WTC11 (cell line): Measurements from ENCODE around the gene SNAPC5. TPM values are rescaled to one million over a fixed set of nuclear protein-coding genes. Genes with fewer than 3 reads are reported as not detected.
A peak's percentile ranks its signal among the peaks of the same experiment; 100 is the strongest.

Experiments used
- ATAC-seq: fragments of 200-7000 bp; cut with Tn5 transposase; 2 replicates; pipeline ENCODE4 v1.10.0; 2021; ENCODE audit warnings: mild to moderate bottlenecking, moderate library complexity
- CTCF ChIA-PET: fragments of 300-600 bp; sonication (Branson Sonifier 250); formaldehyde crosslinking; loops from one replicate; lab custom pipeline; 2021; ENCODE audit warnings: antibody characterized with exemption; lab: Charles Lee
- POLR2A ChIA-PET: fragments of 350-600 bp; sonication (Branson Sonifier 250); formaldehyde crosslinking; loops from one replicate; lab custom pipeline; 2021; ENCODE audit warnings: antibody characterized with exemption; lab: Charles Lee
- DNase-seq: peaks from one replicate; pipeline ENCODE4 v3.0.0; 2021; ENCODE audit warnings: low spot score
- H3K27ac Mint-ChIP-seq: 2 replicates; pipeline ENCODE4 v1.8.0; 2021; ENCODE audit warnings: mixed read lengths
- H3K27me3 Mint-ChIP-seq: 2 replicates; pipeline ENCODE4 v1.8.0; 2021; ENCODE audit warnings: low read depth, mild to moderate bottlenecking, moderate library complexity, mixed read lengths
- H3K36me3 Mint-ChIP-seq: 2 replicates; pipeline ENCODE4 v1.8.0; 2021; ENCODE audit warnings: mixed read lengths
- H3K4me1 Mint-ChIP-seq: 2 replicates; pipeline ENCODE4 v1.8.0; 2022; ENCODE audit warnings: mixed read lengths
- H3K4me3 Mint-ChIP-seq: 2 replicates; pipeline ENCODE4 v1.8.0; 2021; ENCODE audit warnings: mild to moderate bottlenecking, moderate library complexity, mixed read lengths
- H3K9me3 Mint-ChIP-seq: 2 replicates; pipeline ENCODE4 v1.8.0; 2021; ENCODE audit warnings: mixed read lengths
- ATF1 ChIP-seq: sonication (generic); formaldehyde crosslinking; IDR thresholded peaks from 2 replicates; pipeline ENCODE4 v1.8.1; 2023; ENCODE audit warnings: mild to moderate bottlenecking, moderate library complexity, missing genetic modification reagents
- CREB1 ChIP-seq: sonication (generic); formaldehyde crosslinking; IDR thresholded peaks from 2 replicates; pipeline ENCODE4 v1.8.0; 2023; ENCODE audit warnings: mild to moderate bottlenecking, missing genetic modification reagents
- CREM ChIP-seq: sonication (generic); formaldehyde crosslinking; IDR thresholded peaks from 2 replicates; pipeline ENCODE4 v1.8.1; 2022; ENCODE audit warnings: mild to moderate bottlenecking, missing genetic modification reagents, moderate library complexity
- ESRRA ChIP-seq: sonication (generic); formaldehyde crosslinking; IDR thresholded peaks from 2 replicates; pipeline ENCODE4 v1.8.1; 2022; ENCODE audit warnings: mild to moderate bottlenecking, missing genetic modification reagents, borderline replicate concordance
- FOXP1 ChIP-seq: sonication (generic); formaldehyde crosslinking; IDR thresholded peaks from 2 replicates; pipeline ENCODE4 v1.8.0; 2022; ENCODE audit warnings: missing genetic modification reagents, mild to moderate bottlenecking, moderate library complexity, borderline replicate concordance
- GABPB1 ChIP-seq: sonication (generic); formaldehyde crosslinking; IDR thresholded peaks from 2 replicates; pipeline ENCODE4 v1.8.1; 2023; ENCODE audit warnings: mild to moderate bottlenecking, missing genetic modification reagents
- IRF2 ChIP-seq: sonication (generic); formaldehyde crosslinking; IDR thresholded peaks from 2 replicates; pipeline ENCODE4 v1.8.0; 2022; ENCODE audit warnings: low read depth, missing genetic modification reagents, borderline replicate concordance
- NFYB ChIP-seq: sonication (generic); formaldehyde crosslinking; conservative IDR thresholded peaks from 2 replicates; pipeline ENCODE4 v1.8.0; 2022; ENCODE audit warnings: low read depth, missing genetic modification reagents
- SP1 ChIP-seq: sonication (generic); formaldehyde crosslinking; conservative IDR thresholded peaks from 2 replicates; pipeline ENCODE4 v1.8.1; 2022; ENCODE audit warnings: missing genetic modification reagents
- TCF7 ChIP-seq: sonication (generic); formaldehyde crosslinking; IDR thresholded peaks from 2 replicates; pipeline ENCODE4 v1.8.0; 2022; ENCODE audit warnings: mild to moderate bottlenecking, low read depth, missing genetic modification reagents, moderate library complexity
- TEAD1 ChIP-seq: sonication (generic); formaldehyde crosslinking; IDR thresholded peaks from 2 replicates; pipeline ENCODE4 v1.8.0; 2022; ENCODE audit warnings: mild to moderate bottlenecking, missing genetic modification reagents
- ZNF138 ChIP-seq: sonication (generic); formaldehyde crosslinking; conservative IDR thresholded peaks from 2 replicates; pipeline ENCODE4 v1.8.1; 2022; ENCODE audit warnings: mild to moderate bottlenecking, moderate library complexity, missing genetic modification reagents
- ZNF396 ChIP-seq: fragments of 250-450 bp; sonication (Bioruptor Pico); IDR thresholded peaks from 2 replicates; pipeline ENCODE4 v1.8.0; 2021; ENCODE audit warnings: mild to moderate bottlenecking, moderate library complexity, borderline replicate concordance
- ZNF416 ChIP-seq: fragments of 250-450 bp; sonication (Bioruptor Pico); IDR thresholded peaks from 2 replicates; pipeline ENCODE4 v1.9.0; 2021; ENCODE audit warnings: mild to moderate bottlenecking, inconsistent platforms
- ZNF423 ChIP-seq: fragments of 250-450 bp; sonication (Bioruptor Pico); IDR thresholded peaks from 2 replicates; pipeline ENCODE4 v2.1.2; 2022; ENCODE audit warnings: mild to moderate bottlenecking, moderate library complexity
- total RNA-seq: library from RNA; stranded (reverse); gene quantifications from 3 replicates; pipeline ENCODE4 v1.2.3, GENCODE V29; 2021
- TF ChIP-seq, protein P1 (sequence below): sonication (generic); formaldehyde crosslinking; IDR thresholded peaks from 2 replicates; pipeline ENCODE4 v1.8.0; 2022; ENCODE audit warnings: mild to moderate bottlenecking, missing genetic modification reagents
- TF ChIP-seq, protein P2 (sequence below): fragments of 250-450 bp; sonication (Bioruptor Pico); IDR thresholded peaks from 2 replicates; pipeline ENCODE4 v1.9.0; 2021; ENCODE audit warnings: mild to moderate bottlenecking
- TF ChIP-seq, protein P3 (sequence below): sonication (generic); formaldehyde crosslinking; IDR thresholded peaks from 2 replicates; pipeline ENCODE4 v1.8.0; 2022; ENCODE audit warnings: mild to moderate bottlenecking, missing genetic modification reagents
- TF ChIP-seq, protein P4 (sequence below): fragments of 250-450 bp; sonication (Bioruptor Pico); IDR thresholded peaks from 2 replicates; pipeline ENCODE4 v1.9.0; 2021; ENCODE audit warnings: moderate library complexity, mild to moderate bottlenecking, inconsistent platforms, borderline replicate concordance
- TF ChIP-seq, protein P5 (sequence below): fragments of 250-450 bp; sonication (Bioruptor Pico); IDR thresholded peaks from 2 replicates; pipeline ENCODE4 v1.9.0; 2021; ENCODE audit warnings: mild to moderate bottlenecking
- TF ChIP-seq, protein P6 (sequence below): sonication (generic); formaldehyde crosslinking; IDR thresholded peaks from 2 replicates; pipeline ENCODE4 v1.8.0; 2022; ENCODE audit warnings: mild to moderate bottlenecking, missing genetic modification reagents
- TF ChIP-seq, protein P7 (sequence below): sonication (generic); formaldehyde crosslinking; IDR thresholded peaks from 2 replicates; pipeline ENCODE4 v1.8.0; 2022; ENCODE audit warnings: mild to moderate bottlenecking, missing genetic modification reagents
- TF ChIP-seq, protein P8 (sequence below): sonication (generic); formaldehyde crosslinking; IDR thresholded peaks from 2 replicates; pipeline ENCODE4 v1.8.0; 2022; ENCODE audit warnings: missing genetic modification reagents

SNAPC5 gene
- total RNA-seq, 1 experiment from 2014 or later: 21.1 TPM

DNA sequence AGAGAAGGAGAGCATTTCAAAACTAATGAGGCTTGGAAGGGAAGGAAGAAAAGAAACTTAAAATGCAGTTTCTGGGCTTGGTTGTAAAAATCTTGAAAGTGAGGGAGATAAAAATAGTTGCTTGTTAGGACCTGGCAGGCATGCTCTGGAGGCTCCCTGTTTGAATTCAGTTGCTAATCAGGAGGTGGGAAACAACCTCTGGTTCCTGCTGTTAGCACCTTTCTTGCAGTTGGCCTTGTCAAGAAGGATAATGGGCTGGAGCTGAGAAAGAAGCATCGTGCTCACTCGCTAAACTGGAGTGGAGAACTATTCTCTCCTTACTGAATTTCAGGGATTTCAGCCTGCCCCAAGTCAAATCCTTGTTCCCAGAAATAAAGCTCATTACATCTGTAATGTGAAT lies 23.4 kb downstream of the SNAPC5 start (continued):
- TF ChIP-seq, protein P1, sequence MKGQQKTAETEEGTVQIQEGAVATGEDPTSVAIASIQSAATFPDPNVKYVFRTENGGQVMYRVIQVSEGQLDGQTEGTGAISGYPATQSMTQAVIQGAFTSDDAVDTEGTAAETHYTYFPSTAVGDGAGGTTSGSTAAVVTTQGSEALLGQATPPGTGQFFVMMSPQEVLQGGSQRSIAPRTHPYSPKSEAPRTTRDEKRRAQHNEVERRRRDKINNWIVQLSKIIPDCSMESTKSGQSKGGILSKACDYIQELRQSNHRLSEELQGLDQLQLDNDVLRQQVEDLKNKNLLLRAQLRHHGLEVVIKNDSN (CRISPR knock-in tag): no peak
- TF ChIP-seq, protein P2, sequence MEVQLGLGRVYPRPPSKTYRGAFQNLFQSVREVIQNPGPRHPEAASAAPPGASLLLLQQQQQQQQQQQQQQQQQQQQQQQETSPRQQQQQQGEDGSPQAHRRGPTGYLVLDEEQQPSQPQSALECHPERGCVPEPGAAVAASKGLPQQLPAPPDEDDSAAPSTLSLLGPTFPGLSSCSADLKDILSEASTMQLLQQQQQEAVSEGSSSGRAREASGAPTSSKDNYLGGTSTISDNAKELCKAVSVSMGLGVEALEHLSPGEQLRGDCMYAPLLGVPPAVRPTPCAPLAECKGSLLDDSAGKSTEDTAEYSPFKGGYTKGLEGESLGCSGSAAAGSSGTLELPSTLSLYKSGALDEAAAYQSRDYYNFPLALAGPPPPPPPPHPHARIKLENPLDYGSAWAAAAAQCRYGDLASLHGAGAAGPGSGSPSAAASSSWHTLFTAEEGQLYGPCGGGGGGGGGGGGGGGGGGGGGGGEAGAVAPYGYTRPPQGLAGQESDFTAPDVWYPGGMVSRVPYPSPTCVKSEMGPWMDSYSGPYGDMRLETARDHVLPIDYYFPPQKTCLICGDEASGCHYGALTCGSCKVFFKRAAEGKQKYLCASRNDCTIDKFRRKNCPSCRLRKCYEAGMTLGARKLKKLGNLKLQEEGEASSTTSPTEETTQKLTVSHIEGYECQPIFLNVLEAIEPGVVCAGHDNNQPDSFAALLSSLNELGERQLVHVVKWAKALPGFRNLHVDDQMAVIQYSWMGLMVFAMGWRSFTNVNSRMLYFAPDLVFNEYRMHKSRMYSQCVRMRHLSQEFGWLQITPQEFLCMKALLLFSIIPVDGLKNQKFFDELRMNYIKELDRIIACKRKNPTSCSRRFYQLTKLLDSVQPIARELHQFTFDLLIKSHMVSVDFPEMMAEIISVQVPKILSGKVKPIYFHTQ (CRISPR knock-in tag): no peak
- TF ChIP-seq ATF1 (CRISPR knock-in tag) (no peak), ZNF423 (peak; percentile 79), TCF7 (no peak)
- TF ChIP-seq, protein P3, sequence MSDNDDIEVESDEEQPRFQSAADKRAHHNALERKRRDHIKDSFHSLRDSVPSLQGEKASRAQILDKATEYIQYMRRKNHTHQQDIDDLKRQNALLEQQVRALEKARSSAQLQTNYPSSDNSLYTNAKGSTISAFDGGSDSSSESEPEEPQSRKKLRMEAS (CRISPR knock-in tag): peak; percentile 55; the same call in 1 of the 2 replicates

DNA sequence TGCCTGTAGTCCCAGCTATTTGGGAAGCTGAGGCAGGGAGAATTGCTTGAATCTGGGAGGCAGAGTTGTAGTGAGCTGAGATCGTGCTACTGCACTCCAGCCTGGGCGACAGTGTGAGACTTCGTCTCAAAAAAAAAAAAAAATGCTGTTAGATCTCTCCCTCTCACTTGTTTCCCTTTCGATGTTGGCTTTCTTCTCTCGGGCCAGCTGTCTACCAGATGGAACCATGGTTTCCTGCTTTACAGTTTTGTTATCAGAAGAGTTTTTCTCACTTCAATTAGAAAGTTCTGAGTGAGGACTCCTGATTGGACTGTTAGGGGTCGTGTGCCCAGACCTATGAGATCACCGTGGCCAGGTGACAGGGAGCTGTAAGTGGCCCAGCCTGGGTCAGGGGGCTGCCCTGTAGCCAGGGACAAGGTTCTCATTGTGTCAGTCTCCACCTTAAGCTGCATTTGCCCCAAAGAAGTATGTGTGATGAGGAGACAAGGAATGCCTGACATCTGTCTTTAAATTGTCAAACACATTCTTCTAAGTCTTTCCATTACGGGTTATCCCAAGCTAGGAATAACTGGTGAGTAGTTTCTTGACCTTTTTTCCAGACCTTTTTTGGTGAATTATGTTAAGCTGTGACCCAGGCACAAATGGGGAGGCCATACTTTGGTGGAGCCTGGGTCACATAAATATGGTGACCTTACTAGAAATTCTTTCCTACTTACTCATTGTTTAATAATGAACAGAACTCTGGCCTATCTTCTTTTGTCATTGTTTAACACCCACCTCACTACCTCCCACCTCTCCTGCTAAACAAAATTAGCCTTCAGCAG lies 25.2 kb downstream of the SNAPC5 start:
- DNase-seq (no peak), ATAC-seq (0 out of 2 replicates have a peak, but pooled peaks have one; percentile 4)
- Mint-ChIP-seq H3K27me3 (no peaks in the 10 kb centered on the region), H3K36me3 (peaks cover 9% of the 10 kb centered on the region), H3K9me3 (no peaks in the 10 kb centered on the region), H3K27ac (peak overlapping the region; percentile 96), H3K4me1 (peaks cover 80% of the 10 kb centered on the region), H3K4me3 (0 out of 2 replicates have a peak overlapping the region, but pooled peaks have one; percentile 12)
- ChIA-PET CTCF (interaction anchor here (0.7 to 4.0 kb wide), 4 partner anchors 10 to 382 kb away, joined by 3 to 29 read pairs (median 4); partner anchors contain the start of gene SNAPC5), POLR2A (interaction anchor here (0.7 to 1.6 kb wide), 4 partner anchors 25 to 293 kb away, joined by 3 to 4 read pairs (median 3); partner anchors contain the start of genes MAP2K1 and SNAPC5)
- TF ChIP-seq IRF2 (CRISPR knock-in tag) (no peak), NFYB (CRISPR knock-in tag) (no peak), FOXP1 (no peak), CREB1 (CRISPR knock-in tag) (no peak), ZNF396 (CRISPR knock-in tag) (no peak), TEAD1 (CRISPR knock-in tag) (no peak), GABPB1 (CRISPR knock-in tag) (no peak), ATF1 (CRISPR knock-in tag) (no peak), ESRRA (CRISPR knock-in tag) (no peak), ZNF416 (CRISPR knock-in tag) (no peak), CREM (CRISPR knock-in tag) (no peak), ZNF138 (CRISPR knock-in tag) (no peak), TCF7 (no peak), SP1 (CRISPR knock-in tag) (no peak)
- TF ChIP-seq, protein P4, sequence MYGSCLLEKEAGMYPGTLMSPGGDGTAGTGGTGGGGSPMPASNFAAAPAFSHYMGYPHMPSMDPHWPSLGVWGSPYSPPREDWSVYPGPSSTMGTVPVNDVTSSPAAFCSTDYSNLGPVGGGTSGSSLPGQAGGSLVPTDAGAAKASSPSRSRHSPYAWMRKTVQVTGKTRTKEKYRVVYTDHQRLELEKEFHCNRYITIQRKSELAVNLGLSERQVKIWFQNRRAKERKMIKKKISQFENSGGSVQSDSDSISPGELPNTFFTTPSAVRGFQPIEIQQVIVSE (CRISPR knock-in tag): no peak
- TF ChIP-seq, protein P5, sequence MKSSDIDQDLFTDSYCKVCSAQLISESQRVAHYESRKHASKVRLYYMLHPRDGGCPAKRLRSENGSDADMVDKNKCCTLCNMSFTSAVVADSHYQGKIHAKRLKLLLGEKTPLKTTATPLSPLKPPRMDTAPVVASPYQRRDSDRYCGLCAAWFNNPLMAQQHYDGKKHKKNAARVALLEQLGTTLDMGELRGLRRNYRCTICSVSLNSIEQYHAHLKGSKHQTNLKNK (CRISPR knock-in tag): no peak
- TF ChIP-seq, protein P6, sequence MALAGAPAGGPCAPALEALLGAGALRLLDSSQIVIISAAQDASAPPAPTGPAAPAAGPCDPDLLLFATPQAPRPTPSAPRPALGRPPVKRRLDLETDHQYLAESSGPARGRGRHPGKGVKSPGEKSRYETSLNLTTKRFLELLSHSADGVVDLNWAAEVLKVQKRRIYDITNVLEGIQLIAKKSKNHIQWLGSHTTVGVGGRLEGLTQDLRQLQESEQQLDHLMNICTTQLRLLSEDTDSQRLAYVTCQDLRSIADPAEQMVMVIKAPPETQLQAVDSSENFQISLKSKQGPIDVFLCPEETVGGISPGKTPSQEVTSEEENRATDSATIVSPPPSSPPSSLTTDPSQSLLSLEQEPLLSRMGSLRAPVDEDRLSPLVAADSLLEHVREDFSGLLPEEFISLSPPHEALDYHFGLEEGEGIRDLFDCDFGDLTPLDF: no peak
- TF ChIP-seq, protein P7, sequence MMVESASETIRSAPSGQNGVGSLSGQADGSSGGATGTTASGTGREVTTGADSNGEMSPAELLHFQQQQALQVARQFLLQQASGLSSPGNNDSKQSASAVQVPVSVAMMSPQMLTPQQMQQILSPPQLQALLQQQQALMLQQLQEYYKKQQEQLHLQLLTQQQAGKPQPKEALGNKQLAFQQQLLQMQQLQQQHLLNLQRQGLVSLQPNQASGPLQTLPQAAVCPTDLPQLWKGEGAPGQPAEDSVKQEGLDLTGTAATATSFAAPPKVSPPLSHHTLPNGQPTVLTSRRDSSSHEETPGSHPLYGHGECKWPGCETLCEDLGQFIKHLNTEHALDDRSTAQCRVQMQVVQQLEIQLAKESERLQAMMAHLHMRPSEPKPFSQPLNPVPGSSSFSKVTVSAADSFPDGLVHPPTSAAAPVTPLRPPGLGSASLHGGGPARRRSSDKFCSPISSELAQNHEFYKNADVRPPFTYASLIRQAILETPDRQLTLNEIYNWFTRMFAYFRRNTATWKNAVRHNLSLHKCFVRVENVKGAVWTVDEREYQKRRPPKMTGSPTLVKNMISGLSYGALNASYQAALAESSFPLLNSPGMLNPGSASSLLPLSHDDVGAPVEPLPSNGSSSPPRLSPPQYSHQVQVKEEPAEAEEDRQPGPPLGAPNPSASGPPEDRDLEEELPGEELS (CRISPR knock-in tag): no peak
- TF ChIP-seq, protein P8, sequence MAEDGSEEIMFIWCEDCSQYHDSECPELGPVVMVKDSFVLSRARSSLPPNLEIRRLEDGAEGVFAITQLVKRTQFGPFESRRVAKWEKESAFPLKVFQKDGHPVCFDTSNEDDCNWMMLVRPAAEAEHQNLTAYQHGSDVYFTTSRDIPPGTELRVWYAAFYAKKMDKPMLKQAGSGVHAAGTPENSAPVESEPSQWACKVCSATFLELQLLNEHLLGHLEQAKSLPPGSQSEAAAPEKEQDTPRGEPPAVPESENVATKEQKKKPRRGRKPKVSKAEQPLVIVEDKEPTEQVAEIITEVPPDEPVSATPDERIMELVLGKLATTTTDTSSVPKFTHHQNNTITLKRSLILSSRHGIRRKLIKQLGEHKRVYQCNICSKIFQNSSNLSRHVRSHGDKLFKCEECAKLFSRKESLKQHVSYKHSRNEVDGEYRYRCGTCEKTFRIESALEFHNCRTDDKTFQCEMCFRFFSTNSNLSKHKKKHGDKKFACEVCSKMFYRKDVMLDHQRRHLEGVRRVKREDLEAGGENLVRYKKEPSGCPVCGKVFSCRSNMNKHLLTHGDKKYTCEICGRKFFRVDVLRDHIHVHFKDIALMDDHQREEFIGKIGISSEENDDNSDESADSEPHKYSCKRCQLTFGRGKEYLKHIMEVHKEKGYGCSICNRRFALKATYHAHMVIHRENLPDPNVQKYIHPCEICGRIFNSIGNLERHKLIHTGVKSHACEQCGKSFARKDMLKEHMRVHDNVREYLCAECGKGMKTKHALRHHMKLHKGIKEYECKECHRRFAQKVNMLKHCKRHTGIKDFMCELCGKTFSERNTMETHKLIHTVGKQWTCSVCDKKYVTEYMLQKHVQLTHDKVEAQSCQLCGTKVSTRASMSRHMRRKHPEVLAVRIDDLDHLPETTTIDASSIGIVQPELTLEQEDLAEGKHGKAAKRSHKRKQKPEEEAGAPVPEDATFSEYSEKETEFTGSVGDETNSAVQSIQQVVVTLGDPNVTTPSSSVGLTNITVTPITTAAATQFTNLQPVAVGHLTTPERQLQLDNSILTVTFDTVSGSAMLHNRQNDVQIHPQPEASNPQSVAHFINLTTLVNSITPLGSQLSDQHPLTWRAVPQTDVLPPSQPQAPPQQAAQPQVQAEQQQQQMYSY (CRISPR knock-in tag): no peak
